ENCODE data around the gene ZNF837.
"Not testable (repeated sequence)": the region's sequence is repeated elsewhere in the genome, so short reads cannot be mapped to it uniquely, and the experiment has no call there.

Gene ZNF837

GRCh38 chr19:58395979-58396627 lies 15.3 kb upstream of the ZNF837 start:
- no peak for DNase-seq

GRCh38 chr19:58395220-58395978 lies 14.6 kb upstream of the ZNF837 start, which contains the start of gene RNF225:
Gene RNF225 (plus strand): TSS chr19:58395656. CDS start chr19:58396090, 434 bp downstream.
- DNase-seq: no peak

- no peak for DNase-seq
These were observed 14.0 kb upstream of the ZNF837 start for GRCh38 chr19:58394821-58395219.

GRCh38 chr19:58393725-58394033 lies 12.8 kb upstream of the ZNF837 start:
- no peak for DNase-seq

GRCh38 chr19:58392945-58393724 lies 12.3 kb upstream of the ZNF837 start:
- no peak for DNase-seq

GRCh38 chr19:58388175-58388526 lies 7.3 kb upstream of the ZNF837 start:
- no peak for DNase-seq

GRCh38 chr19:58387338-58388174 lies 6.7 kb upstream of the ZNF837 start:
- no peak for DNase-seq

GRCh38 chr19:58386576-58387337 lies 5.9 kb upstream of the ZNF837 start, which contains the start of gene RPS5:
Gene RPS5 (plus strand): TSS chr19:58387269. CDS start chr19:58388138, 869 bp downstream.
- peak; percentile 98 for DNase-seq

- no peak for DNase-seq
These were observed 5.2 kb upstream of the ZNF837 start for GRCh38 chr19:58385891-58386575.

- DNase-seq: no peak
These were observed 4.6 kb upstream of the ZNF837 start for GRCh38 chr19:58385313-58385890.

- no peak for DNase-seq
These were observed 2.3 kb upstream of the ZNF837 start for GRCh38 chr19:58382997-58383603.

- DNase-seq: no peak
These were observed 806 bp upstream of the ZNF837 start for GRCh38 chr19:58381460-58382212.

GRCh38 chr19:58380037-58380661 lies 681 bp downstream of the ZNF837 start:
- DNase-seq: no peak

GRCh38 chr19:58379246-58379645 lies 1.6 kb downstream of the ZNF837 start:
- DNase-seq: no peak

GRCh38 chr19:58376724-58377123 lies 4.1 kb downstream of the ZNF837 start:
- DNase-seq: not testable (repeated sequence)

- no peak for DNase-seq
These were observed 6.6 kb downstream of the ZNF837 start for GRCh38 chr19:58374200-58374599.

GRCh38 chr19:58372311-58373133 lies 8.3 kb downstream of the ZNF837 start:
- DNase-seq: no peak

Measured in EL (cell line).